HG03097 (cell line): Measurements from ENCODE around the gene LYPD5.
"Not testable (repeated sequence)": the region's sequence is repeated elsewhere in the genome, so short reads cannot be mapped to it uniquely, and the experiment has no call there.

Experiments
- ATAC-seq: cut with Tn5 transposase; IDR thresholded peaks from one replicate; pipeline ENCODE4 v1.9.1; 2021; ENCODE audit not compliant: unreplicated experiment, low FRiP score

LYPD5 gene

GRCh38 chr19:43779147-43779819 lies 23.0 kb downstream of the LYPD5 start:
- ATAC-seq, result no peak

GRCh38 chr19:43778651-43779050 lies 23.6 kb downstream of the LYPD5 start:
- no peak for ATAC-seq

- ATAC-seq, result no peak
These were observed 25.0 kb downstream of the LYPD5 start for GRCh38 chr19:43777163-43777695.

- no peak for ATAC-seq
These were observed 26.0 kb downstream of the LYPD5 start for GRCh38 chr19:43776286-43776685.

- no peak for ATAC-seq
These were observed 26.9 kb downstream of the LYPD5 start for GRCh38 chr19:43775299-43775890.

- ATAC-seq, result not testable (repeated sequence)
These were observed 27.3 kb downstream of the LYPD5 start for GRCh38 chr19:43774940-43775258.

- ATAC-seq, result no peak
These were observed 27.9 kb downstream of the LYPD5 start for GRCh38 chr19:43774103-43774939.

GRCh38 chr19:43773725-43774102 lies 28.5 kb downstream of the LYPD5 start:
- ATAC-seq, result no peak

- no peak for ATAC-seq
These were observed 33.0 kb downstream of the LYPD5 start for GRCh38 chr19:43769256-43769655.

GRCh38 chr19:43768273-43769050 lies 33.8 kb downstream of the LYPD5 start:
- ATAC-seq, result no peak

GRCh38 chr19:43767818-43768217 lies 34.4 kb downstream of the LYPD5 start:
- ATAC-seq, result no peak

GRCh38 chr19:43767316-43767715 lies 34.9 kb downstream of the LYPD5 start:
- no peak for ATAC-seq

GRCh38 chr19:43766755-43767043 lies 35.5 kb downstream of the LYPD5 start:
- no peak for ATAC-seq

- peak; percentile 70 for ATAC-seq
These were observed 37.0 kb downstream of the LYPD5 start for GRCh38 chr19:43765109-43765876.

GRCh38 chr19:43764684-43765083 lies 37.6 kb downstream of the LYPD5 start:
- not testable (repeated sequence) for ATAC-seq

GRCh38 chr19:43763473-43763939 lies 38.7 kb downstream of the LYPD5 start:
- ATAC-seq, result no peak

GRCh38 chr19:43762814-43763213 lies 39.4 kb downstream of the LYPD5 start:
- ATAC-seq, result no peak

- no peak for ATAC-seq
These were observed 41.3 kb downstream of the LYPD5 start for GRCh38 chr19:43760941-43761340.

GRCh38 chr19:43759515-43759914 lies 42.7 kb downstream of the LYPD5 start:
- no peak for ATAC-seq

GRCh38 chr19:43755256-43755801 lies 46.9 kb downstream of the LYPD5 start:
- no peak for ATAC-seq
